ENCODE results near the gene FAM13A.

GRCh38 chr4:88907478-88907877 lies 149.5 kb downstream of the FAM13A start:
- TF ChIP-seq CTCF (IDR thresholded peaks at IDR 0.05): no peak
- no peak for TF ChIP-seq POLR2A (IDR thresholded peaks at IDR 0.05)
